Loucy (cell line): Measurements from ENCODE around the gene SAAL1.

Source experiments
- H2AFZ ChIP-seq: fragments of 200-600 bp; sonication (generic); 2 replicates; pipeline ENCODE4 v1.6.0; 2016; ENCODE audit warnings: antibody characterized with exemption, mild to moderate bottlenecking, low read length, moderate library complexity
- H3F3A ChIP-seq: fragments of 200-600 bp; 2 replicates; pipeline ENCODE4 v1.6.0; 2016; ENCODE audit warnings: antibody characterized with exemption, low read depth, mild to moderate bottlenecking
- H3K27me3 ChIP-seq: fragments of 200-600 bp; sonication (generic); 2 replicates; pipeline ENCODE4 v1.6.1; 2014; ENCODE audit warnings: low read length, mild to moderate bottlenecking; ENCODE audit not compliant: insufficient read depth, poor library complexity, severe bottlenecking
- H3K36me3 ChIP-seq: fragments of 200-600 bp; sonication (generic); 2 replicates; pipeline ENCODE4 v1.6.1; 2016; ENCODE audit warnings: low read length; ENCODE audit not compliant: insufficient read depth
- H3K4me1 ChIP-seq: fragments of 200-600 bp; sonication (generic); 2 replicates; pipeline ENCODE4 v1.5.1; 2014; ENCODE audit warnings: low read length, mild to moderate bottlenecking; ENCODE audit not compliant: insufficient read depth, poor library complexity, severe bottlenecking
- H3K4me2 ChIP-seq: fragments of 200-600 bp; sonication (generic); 2 replicates; pipeline ENCODE4 v1.6.0; 2014; ENCODE audit warnings: antibody characterized with exemption, low read length, low read depth, mild to moderate bottlenecking; ENCODE audit not compliant: poor library complexity, severe bottlenecking
- H3K4me3 ChIP-seq: fragments of 200-600 bp; sonication (generic); 2 replicates; pipeline ENCODE4 v1.5.1; 2014; ENCODE audit warnings: low read length, mild to moderate bottlenecking, mixed read lengths; ENCODE audit not compliant: poor library complexity, severe bottlenecking
- H3K79me2 ChIP-seq: fragments of 200-600 bp; sonication (generic); 2 replicates; pipeline ENCODE4 v1.6.1; 2014; ENCODE audit warnings: low read length; ENCODE audit not compliant: insufficient read depth
- H3K9ac ChIP-seq: fragments of 200-600 bp; sonication (generic); 2 replicates; pipeline ENCODE4 v1.6.0; 2014; ENCODE audit warnings: mild to moderate bottlenecking, low read depth, low read length, moderate library complexity; ENCODE audit not compliant: poor library complexity, severe bottlenecking
- H3K9me2 ChIP-seq: fragments of 200-600 bp; sonication (generic); replicated peaks from 2 replicates; pipeline ENCODE4 v1.6.1; 2016; ENCODE audit warnings: low read depth, low read length, mixed read lengths
- H3K9me3 ChIP-seq: fragments of 200-600 bp; sonication (generic); 2 replicates; pipeline ENCODE4 v1.6.1; 2014; ENCODE audit warnings: mild to moderate bottlenecking, antibody characterized with exemption, low read length, low read depth; ENCODE audit not compliant: insufficient read depth
- H4K20me1 ChIP-seq: fragments of 200-600 bp; sonication (generic); 2 replicates; pipeline ENCODE4 v1.6.0; 2014; ENCODE audit warnings: antibody characterized with exemption, low read length, mild to moderate bottlenecking; ENCODE audit not compliant: insufficient read depth, poor library complexity, severe bottlenecking
- CTCF ChIP-seq: fragments of 200-600 bp; sonication (generic); conservative IDR thresholded peaks from 2 replicates; pipeline ENCODE4 v1.5.1; 2014; ENCODE audit warnings: mild to moderate bottlenecking, antibody characterized with exemption, low read length
- EZH2phosphoT487 ChIP-seq: fragments of 200-600 bp; IDR thresholded peaks from 2 replicates; pipeline ENCODE4 v1.6.1; 2018; ENCODE audit warnings: antibody characterized with exemption, mild to moderate bottlenecking, moderate library complexity, borderline replicate concordance

SAAL1 gene

GRCh38 chr11:18093959-18094358, 11.9 kb downstream of the SAAL1 start:
- H4K20me1 ChIP-seq: peaks cover 7% of the 10 kb centered on the region
- H3K79me2 ChIP-seq: peaks cover 16% of the 10 kb centered on the region; the same call in 1 of the 2 replicates
- H3K4me2 ChIP-seq: no peak overlapping the region
- no peak overlapping the region for H2AFZ ChIP-seq
- TF ChIP-seq CTCF (no peak), EZH2phosphoT487 (no peak)
- no peak overlapping the region for H3K9ac ChIP-seq
- H3K36me3 ChIP-seq: peaks cover 73% of the 10 kb centered on the region
- no peaks in the 10 kb centered on the region for H3K27me3 ChIP-seq
- peaks cover 4% of the 10 kb centered on the region for H3K4me1 ChIP-seq
- H3K9me3 ChIP-seq: no peaks in the 10 kb centered on the region
- H3K9me2 ChIP-seq: no peaks in the 10 kb centered on the region
- no peaks in the 10 kb centered on the region for H3F3A ChIP-seq
- no peak overlapping the region for H3K4me3 ChIP-seq

DNA sequence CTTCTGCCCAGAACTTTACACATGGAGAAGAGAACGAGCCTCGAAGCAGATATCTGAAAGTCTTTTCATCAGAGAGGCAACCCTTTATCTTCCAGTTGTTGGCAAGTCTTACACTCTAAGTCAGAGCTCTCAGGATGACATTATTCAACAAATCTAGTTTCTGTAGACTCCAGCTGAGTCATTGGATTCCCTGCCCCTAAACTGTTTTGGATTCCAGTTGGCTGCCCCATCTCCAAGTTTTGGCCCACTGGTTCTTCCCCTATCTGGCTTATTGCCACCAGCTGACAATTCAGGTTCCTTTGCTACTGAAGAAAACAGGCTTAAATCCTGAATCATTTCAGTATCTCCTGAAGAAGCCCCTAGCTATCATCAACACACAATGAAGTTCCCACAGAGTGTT, 14.2 kb downstream of the SAAL1 start:
- H3K4me3 ChIP-seq: no peak overlapping the region
- H3K9ac ChIP-seq: no peak overlapping the region
- no peaks in the 10 kb centered on the region for H3K9me2 ChIP-seq
- H3K27me3 ChIP-seq: no peaks in the 10 kb centered on the region
- H3K79me2 ChIP-seq: no peaks in the 10 kb centered on the region
- H3K9me3 ChIP-seq: no peaks in the 10 kb centered on the region
- H3F3A ChIP-seq: no peaks in the 10 kb centered on the region
- peaks cover 3% of the 10 kb centered on the region for H4K20me1 ChIP-seq
- no peak for TF ChIP-seq CTCF
- TF ChIP-seq EZH2phosphoT487: no peak
- no peak overlapping the region for H2AFZ ChIP-seq
- H3K4me1 ChIP-seq: no peaks in the 10 kb centered on the region
- H3K4me2 ChIP-seq: no peak overlapping the region
- H3K36me3 ChIP-seq: peaks cover 91% of the 10 kb centered on the region

GRCh38 chr11:18088966-18089365, 16.9 kb downstream of the SAAL1 start:
- no peaks in the 10 kb centered on the region for H3K4me1 ChIP-seq
- no peaks in the 10 kb centered on the region for H3K27me3 ChIP-seq
- H2AFZ ChIP-seq: no peak overlapping the region
- TF ChIP-seq EZH2phosphoT487 (no peak), CTCF (no peak)
- H3K4me3 ChIP-seq: no peak overlapping the region
- H3K9ac ChIP-seq: no peak overlapping the region
- H3K4me2 ChIP-seq: no peak overlapping the region
- peaks cover 3% of the 10 kb centered on the region for H4K20me1 ChIP-seq
- no peaks in the 10 kb centered on the region for H3K9me3 ChIP-seq
- no peaks in the 10 kb centered on the region for H3K79me2 ChIP-seq
- H3K36me3 ChIP-seq: peaks cover 87% of the 10 kb centered on the region
- H3F3A ChIP-seq: no peaks in the 10 kb centered on the region
- no peaks in the 10 kb centered on the region for H3K9me2 ChIP-seq
